Endometrial microvascular endothelial cells (primary cell): ENCODE results near the gene TNRC6C. TPM values are rescaled to one million over a fixed set of nuclear protein-coding genes. Genes with fewer than 3 reads are reported as not detected.
"Not testable (repeated sequence)": the region's sequence is repeated elsewhere in the genome, so short reads cannot be mapped to it uniquely, and the experiment has no call there.

Experiments used
- in situ Hi-C: cut with HindIII; loops from 2 replicates; pipeline ENCODE4 v1.10.0; 2017; ENCODE audit warnings: low sequenced_read_pairs, low pct_unique_long_range_greater_than_20kb; ENCODE audit errors: inconsistent ontology term
- total RNA-seq: library from RNA; depleted of rRNA; stranded (reverse); fragments of >200 nt; gene quantifications from one replicate; pipeline ENCODE4 v1.2.3, GENCODE V29; 2015; ENCODE audit errors: inconsistent ontology term

The TNRC6C gene
- total RNA-seq, 1 donor from 2014 or later = 2.7 TPM

DNA sequence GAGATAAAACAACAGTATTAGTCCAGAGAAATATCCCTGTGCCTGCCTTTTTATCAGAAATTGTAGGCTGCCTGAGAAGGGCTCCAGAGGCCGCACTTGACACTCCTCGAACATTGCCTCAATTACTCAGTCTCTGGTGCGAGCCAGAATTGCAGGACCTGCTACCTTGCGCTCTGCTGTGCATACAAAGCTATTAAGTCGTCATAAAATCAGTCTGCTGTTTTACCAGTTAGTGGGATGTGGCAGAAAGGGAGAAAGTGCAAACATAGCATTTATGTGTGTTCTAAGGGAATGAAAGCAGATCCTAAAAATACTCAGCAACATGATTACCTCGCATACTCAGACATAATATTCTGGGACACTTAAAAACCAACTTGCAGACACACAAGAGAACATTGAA, 99.5 kb downstream of the TNRC6C start:
- in situ Hi-C loops = no loop called here

DNA sequence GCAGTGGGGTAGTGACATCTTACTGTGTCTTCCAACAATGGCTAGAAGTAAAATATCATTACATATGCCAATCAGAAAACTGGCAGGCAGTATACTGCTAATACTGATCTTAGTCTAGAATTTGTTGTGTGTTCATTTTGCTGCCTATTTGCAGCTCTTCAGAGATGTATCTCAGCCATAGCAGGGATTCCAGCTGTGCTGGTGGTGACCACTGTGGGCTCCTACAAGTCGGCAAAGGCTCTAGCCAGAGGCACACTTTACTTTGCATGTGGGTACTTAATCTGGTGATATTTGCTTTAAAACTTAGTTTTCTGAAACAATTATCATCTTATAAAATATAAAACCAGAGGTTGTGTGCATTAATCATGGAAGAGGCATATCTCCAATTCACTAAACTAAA, 100.1 kb downstream of the TNRC6C start:
- in situ Hi-C loops = no loop called here

DNA sequence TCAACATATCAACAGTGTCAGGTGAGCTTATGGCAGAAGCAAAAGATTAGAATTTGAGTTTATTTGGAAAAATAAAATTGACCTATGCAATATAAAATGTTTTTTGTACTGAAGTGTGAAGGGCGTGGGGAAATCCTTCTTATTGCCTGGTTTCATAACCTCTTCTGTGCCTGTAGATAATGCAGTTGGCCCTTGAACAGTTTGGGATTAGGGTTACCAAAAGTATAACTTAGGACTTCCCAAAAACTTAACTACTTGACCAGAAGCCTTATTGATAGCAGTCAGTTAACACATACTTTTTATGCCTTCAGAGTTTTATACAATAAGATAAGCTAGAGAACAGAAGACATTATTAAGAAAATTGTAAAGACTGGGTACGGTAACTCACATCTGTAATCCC, 104.1 kb downstream of the TNRC6C start:
- in situ Hi-C loops = no loop called here

DNA sequence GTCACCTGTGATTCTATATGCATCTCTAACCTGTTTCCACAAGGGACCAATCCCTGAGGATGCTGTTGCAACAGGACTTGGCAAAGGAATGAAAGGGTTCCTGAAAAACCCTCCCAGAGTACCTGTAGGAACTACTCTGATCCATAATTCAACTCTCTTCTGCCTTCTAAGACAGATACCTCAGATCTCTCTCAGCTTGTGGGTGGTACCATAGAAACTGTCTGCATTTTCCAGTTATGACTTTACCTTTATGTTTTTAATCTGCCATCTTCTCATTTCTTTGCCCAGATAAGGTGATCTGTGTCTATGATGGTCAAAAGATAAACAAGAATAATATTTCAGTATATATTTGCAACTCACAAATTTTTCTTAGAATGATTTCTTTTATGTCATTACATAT, 105.0 kb downstream of the TNRC6C start:
- in situ Hi-C loops = no loop called here

DNA sequence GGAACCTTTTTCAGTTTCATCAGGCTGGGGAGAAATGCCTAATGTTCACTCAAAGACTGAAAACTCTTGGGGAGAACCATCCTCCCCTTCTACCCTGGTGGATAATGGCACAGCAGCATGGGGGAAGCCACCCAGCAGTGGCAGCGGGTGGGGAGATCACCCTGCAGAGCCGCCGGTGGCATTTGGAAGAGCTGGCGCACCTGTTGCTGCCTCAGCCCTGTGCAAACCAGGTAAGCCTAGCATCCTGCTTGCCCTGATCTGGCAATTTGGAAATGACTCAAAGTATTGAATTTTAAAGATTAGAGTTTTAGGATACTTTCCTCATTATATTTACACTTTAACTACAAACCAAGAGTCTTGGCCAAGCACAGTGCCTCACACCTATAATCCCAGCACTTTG, 106.2 kb downstream of the TNRC6C start:
- in situ Hi-C loops = no loop called here

DNA sequence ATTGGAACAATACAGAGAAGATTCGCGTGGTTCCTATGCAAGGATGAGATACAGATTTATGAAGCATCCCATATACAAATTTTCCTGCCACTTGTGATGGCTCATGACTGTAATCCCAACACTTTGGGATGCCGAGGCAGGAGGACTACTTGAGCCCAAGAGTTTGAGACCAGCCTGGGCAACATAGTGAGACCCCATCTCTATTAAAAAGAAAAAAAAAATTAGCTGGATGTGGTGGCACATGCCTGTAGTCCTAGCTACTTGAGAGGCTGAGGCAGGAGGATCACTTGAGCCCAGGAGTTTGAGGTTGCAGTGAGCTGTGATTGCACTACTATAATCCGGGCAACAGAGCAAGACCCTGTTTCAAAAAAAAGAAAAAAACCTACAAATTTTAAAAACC, 108.5 kb downstream of the TNRC6C start:
- in situ Hi-C loops = not testable (repeated sequence)

DNA sequence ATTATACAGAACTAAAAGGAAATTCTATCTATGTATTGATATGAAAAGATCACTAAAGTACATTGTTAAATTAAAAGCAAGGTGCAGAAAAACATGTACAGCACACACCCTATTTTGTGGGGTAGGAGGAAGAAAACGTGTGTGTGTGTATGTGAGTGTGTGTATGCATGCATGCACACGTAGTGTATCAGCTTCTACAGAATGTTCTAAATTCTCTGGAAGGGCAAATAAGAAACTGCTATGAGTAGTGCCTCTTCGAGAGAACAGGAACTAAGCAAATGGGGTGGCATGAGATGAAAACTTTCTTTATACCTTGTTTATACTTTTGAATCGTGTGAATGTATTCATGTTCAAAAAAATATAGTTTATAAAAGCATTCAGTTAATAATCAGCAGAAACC, 111.2 kb downstream of the TNRC6C start:
- in situ Hi-C loops = no loop called here

DNA sequence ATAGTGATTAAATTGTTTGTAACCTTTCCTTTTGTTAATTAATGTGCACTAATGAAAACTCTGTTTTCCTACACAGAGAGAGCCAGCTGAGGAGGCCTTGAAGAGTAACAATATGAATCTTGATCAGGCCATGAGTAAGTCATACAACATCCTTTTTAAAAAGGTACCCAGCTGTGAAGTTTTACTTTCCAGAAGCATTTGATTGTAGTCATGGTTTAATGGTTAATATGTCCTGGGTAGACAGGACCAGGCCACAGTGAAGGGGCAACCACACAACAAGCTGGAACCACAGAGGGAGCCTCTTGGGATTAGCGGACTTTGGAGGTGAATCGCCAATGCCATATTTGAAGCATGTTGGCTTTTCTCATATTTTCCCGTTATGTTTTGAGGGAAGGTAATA, 114.5 kb downstream of the TNRC6C start:
- in situ Hi-C loops = no loop called here

DNA sequence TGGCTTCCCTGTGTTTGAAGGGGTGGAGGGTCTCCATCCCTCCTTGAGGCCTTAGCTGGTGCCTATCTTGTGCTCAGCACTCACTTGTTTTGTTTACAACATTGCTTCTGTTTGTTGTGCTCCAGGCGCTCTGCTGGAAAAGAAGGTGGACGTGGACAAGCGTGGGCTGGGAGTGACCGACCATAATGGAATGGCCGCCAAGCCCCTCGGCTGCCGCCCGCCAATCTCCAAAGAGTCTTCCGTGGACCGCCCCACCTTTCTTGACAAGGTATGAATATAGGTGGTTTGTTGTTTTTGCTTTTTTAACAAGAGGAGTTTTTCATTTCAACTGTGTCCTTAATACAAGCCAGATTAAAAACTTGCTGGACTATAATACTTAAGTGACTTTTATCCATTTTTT, 116.5 kb downstream of the TNRC6C start:
- in situ Hi-C loops = no loop called here

DNA sequence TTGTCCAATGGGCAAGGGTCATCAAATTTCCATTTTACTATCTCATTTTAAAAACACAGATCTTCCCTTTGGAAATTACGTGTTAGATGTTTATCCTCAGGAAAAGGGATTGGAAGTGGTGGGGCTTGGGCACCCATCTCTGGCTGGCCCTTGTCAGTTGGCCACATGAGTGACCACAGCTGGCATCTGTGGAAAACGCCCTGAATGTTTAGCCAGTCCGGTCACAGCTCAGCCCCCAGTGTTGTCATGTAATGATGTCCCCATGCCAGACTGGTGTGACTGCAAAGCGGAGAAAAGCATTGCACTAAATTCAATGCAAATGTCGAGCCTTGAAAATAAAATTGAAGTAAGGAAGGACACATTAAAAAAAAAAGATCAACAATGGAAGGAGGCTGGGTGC, 117.0 kb downstream of the TNRC6C start:
- in situ Hi-C loops = no loop called here

DNA sequence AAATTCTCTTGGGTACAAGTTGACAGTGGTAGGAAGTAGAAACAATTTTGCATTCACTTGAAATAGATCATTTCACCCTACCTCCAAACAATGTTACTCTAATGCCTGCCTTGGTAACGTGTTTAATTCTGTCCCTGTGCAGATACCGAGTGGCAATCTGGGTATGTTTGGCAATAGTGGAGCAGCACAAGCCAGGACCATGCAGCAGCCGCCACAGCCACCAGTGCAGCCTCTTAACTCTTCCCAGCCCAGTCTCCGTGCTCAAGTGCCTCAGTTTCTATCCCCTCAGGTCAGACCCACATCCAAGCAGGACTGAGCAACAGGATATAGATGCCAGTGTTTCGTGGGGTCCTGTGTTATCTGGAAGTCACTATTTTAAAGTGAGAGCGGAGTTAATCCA, 120.8 kb downstream of the TNRC6C start:
- in situ Hi-C loops = no loop called here

DNA sequence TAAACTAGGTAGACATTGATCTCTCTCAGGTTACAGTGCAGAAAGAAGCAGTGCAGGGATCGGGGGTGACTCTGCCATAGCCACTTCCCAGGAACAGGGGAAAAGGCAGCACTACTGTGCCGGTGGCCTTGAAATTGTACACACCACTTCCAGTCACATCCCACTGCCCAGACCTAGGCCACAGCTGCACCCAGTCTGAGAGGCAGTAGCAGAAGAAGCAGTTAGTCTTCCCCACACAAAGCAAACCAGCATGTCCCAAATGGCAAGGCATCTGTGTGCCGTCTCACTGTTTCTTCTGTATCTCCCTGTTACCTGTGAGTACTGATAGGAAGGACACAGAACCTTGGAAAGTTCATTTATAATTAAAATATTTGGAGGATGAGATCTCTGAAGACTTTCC, 123.0 kb downstream of the TNRC6C start:
- in situ Hi-C loops = no loop called here

DNA sequence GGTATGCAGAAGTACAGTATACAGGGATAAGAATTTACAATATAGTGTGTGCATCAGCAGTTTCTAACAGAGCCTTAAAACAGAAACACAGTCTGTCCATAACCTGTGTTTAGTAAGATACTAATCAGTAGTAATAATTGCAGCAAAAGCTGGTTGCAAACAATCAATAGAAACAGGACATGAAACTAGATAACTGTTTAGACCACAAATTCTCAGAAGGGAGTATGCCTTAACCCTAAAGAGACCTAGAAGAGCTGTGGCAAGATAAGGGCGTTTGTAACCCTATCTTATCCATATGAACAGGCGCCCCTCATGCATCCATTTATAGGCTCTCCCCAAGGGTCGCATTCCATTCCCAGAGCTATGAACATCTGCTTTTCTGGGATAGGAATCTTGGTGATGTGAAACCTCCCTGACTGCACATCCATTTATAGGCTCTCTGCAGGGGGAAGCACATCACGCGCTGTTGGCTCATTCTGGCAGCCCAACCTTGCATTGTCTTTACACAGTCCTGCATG, 123.9 kb downstream of the TNRC6C start:
- in situ Hi-C loops = not testable (repeated sequence)

DNA sequence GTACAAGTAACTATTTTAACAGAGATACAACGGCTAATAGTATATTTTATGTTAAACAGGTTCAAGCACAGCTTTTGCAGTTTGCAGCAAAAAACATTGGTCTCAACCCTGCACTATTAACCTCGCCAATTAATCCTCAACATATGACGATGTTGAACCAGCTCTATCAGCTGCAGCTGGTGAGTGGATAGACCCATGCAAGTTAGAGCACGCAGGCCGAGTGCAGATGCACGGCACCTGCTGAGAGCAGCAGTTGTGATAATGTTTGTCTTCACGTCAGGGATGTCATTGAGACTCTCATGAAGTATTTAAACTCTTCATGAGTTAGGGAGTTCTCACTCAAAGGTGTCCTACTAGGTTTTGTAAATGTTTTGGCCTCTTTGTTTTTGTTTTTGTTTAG, 124.5 kb downstream of the TNRC6C start:
- in situ Hi-C loops = no loop called here

DNA sequence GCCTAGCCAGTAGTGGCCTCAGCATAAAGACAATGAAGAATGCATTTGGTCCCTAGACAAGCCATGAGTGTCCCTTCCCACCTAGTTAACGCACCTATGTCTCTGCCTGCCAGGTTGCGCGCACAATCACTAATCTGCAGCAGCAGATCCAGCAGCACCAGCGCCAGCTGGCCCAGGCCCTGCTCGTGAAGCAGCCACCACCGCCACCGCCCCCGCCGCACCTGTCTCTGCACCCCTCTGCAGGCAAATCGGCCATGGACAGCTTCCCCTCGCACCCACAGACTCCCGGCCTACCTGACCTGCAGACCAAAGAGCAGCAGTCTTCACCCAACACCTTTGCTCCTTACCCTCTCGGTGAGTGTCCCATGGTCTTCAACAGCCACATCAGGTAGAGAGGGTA, 128.2 kb downstream of the TNRC6C start:
- in situ Hi-C loops = no loop called here

DNA sequence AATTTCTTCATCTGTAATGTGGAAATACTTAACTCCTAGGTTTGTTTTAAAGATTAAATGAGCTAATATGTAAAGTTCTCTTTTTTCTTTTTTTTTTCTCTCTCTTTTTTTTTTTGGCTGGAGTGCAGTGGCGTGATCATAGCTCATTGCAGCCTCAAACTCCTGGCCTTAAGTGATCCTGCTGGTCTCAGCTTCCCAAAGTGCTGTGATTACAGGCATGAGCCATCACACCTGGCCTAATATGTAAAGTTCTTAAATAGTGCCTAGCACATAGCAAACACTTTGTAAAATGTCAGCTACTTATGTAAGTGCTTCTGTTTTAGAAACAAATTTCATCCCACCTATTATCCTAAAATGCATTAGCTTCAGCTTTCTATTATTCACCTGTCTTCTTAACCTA, 130.0 kb downstream of the TNRC6C start:
- in situ Hi-C loops = no loop called here

DNA sequence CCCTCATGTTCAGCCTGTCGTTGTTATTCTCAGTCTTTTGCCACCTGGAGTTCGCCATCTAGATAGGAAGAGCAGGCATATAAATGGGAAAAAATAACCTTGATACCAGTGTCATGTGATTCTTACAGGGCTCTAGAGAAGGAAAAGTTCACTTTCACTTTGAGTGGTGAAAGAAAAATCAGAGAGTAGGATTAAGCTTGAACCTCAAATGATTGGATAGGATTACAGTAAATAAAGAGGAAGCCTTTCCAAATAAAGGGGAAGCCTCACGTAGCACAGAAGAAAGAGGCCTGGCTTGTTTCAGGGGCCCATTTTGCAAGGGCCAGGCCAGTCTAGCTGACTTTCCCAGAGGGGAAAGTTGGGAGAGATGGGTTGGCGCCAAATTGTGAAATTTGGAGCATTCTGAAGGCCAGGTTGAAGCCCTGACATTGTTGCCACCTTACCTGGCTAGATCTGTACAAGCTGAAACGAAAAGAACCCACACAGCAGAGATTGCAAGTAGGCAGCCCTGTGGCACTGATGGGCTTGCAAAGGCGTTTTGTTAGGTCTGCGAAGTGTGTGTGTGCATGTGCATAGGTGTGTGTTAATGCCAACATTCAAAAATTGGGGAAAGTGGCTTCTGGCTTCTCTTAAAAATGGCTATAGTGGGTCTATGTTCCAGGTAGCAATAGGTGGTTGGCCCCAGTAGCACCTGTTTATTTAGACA, 131.2 kb downstream of the TNRC6C start:
- in situ Hi-C loops = no loop called here

DNA sequence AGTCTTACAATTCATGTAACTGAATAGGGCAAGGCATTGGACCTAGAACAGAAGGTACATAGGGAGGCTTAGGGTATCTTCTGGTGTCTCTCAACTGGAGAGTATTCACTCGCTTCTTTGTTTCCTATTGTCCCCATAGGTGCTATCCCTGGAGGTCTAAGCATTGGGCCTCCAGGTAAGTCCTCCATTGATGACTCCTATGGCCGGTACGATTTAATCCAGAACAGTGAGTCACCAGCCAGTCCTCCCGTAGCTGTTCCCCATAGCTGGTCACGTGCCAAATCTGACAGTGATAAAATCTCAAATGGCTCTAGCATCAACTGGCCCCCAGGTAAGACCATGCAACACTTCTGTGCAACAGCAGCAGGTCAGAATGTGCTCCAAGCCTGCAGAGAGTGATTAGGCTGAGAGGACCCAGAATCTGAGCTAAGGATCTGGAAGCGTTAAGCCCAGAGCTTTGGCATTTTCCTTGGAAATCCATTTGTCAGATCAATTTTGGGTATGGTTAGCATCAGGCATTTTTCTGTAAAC, 134.4 kb downstream of the TNRC6C start:
- in situ Hi-C loops = no loop called here

DNA sequence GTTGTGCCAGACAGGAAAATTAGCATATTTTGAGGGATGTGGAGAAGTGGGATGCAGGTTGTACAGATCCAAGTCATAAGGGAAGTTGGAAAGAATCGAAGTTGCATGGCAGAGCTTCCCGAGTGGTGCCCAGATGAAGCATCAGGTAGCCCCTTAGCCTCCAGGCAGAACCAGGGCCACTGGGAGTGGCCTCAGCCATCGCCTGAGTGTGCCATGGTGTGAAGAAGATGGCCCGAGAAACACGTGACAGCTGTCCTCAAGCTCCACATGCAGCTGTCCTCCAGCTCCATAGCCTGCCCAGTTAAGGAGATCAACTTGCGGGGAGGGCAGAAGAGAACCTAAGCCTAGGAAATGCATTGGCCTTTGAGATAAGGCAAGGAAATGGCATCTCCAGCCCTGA, 136.5 kb downstream of the TNRC6C start:
- in situ Hi-C loops = no loop called here

DNA sequence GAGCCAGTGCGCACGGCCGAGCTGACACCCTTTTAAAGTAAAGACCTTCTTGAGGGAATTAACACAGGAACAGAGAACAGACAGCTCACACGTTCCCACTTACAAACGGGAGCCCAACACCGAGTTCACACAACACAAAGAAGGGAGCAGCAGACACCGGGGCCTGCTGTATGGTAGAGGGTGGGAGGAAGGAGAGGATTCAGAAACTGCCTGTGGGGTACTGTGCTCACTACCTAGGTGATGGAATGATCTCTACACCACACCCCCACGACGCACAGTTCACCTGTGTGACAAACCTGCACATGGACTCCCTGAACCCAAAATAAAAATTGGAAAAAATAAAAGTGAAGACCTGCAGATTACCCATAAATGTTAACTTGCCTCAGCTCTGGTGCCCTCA, 137.6 kb downstream of the TNRC6C start:
- in situ Hi-C loops = no loop called here

DNA sequence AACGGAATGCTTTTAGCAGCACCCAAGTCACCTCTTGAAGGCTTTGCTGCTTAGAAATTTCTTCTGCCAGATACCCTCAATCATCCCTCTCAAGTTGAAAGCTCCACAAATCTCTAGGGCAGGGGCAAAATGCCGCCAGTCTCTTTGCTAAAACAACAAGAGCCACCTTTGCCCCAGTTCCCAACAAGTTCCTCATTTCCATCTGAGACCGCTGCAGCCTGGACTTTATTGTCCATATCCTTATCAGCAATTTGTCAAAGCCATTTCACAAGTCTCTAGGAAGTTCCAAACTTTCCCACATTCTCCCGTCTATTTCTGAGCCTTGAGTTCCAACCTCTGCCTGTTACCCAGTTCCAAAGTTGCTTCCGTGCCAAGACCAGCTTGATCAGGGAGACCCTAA, 142.6 kb downstream of the TNRC6C start:
- in situ Hi-C loops = no loop called here
